Peyer's patch (tissue), 4 donors: ENCODE results near the gene SLC4A5. TPM values are rescaled to one million over a fixed set of nuclear protein-coding genes. Genes with fewer than 3 reads are reported as not detected.

ENCODE experiments used
- small RNA-seq, 2 donors: library from RNA; depleted of rRNA; stranded (forward); fragments of <200 nt; gene quantifications; one replicate each; pipeline ENCODE3, GENCODE V24; 2016
- total RNA-seq, 4 donors: library from RNA; depleted of rRNA; stranded (reverse); fragments of >200 nt; gene quantifications; one replicate each; pipeline ENCODE4 v1.1.0, GENCODE V29; 2016

Gene SLC4A5
- total RNA-seq, 4 donors from 2014 or later, result 1.8 to 14.9 (median 4.9) TPM

Small RNAs within 50 kb of the gene (small RNA-seq; reads per million reads assigned to genes)
- gene RNU6-542P, result 0 reads per million in 2 donors
- 0 reads per million in 2 donors for gene TAF13P2

Other genes with a start within 250 kb of the SLC4A5 start
- gene BOLA3, start 195.5 kb downstream of the SLC4A5 start, total RNA-seq, result 10 to 100 TPM; 17.7 to 72.6 (median 28.0) TPM
- gene MOB1A, start 164.5 kb downstream of the SLC4A5 start, total RNA-seq, result 100 to 1,000 TPM in 1 of 4 donors, 10 to 100 TPM in 3; 46.7 to 102 (median 77.6) TPM
- 10 to 100 TPM; 15.1 to 24.8 (median 16.2) TPM for gene MTHFD2, start 144.8 kb downstream of the SLC4A5 start, total RNA-seq
- gene DCTN1, start 36.9 kb upstream of the SLC4A5 start, total RNA-seq, result 100 to 1,000 TPM in 3 of 4 donors, 10 to 100 TPM in 1; 85.3 to 191 (median 121) TPM
- 1 to 10 TPM in 3 of 4 donors, under 1 TPM in 1; 0.94 to 3.3 (median 1.7) TPM for gene C2orf81, start 78.2 kb upstream of the SLC4A5 start, total RNA-seq
- gene WDR54, start 78.3 kb upstream of the SLC4A5 start, total RNA-seq, result 1 to 10 TPM in 3 of 4 donors, not detected in 1; 1.2 to 2.5 (median 2.3) TPM
- 10 to 100 TPM; 46.2 to 99.9 (median 75.7) TPM for gene RTKN, start 98.5 kb upstream of the SLC4A5 start, total RNA-seq
- 10 to 100 TPM in 3 of 4 donors, 1 to 10 TPM in 1; 5.4 to 83.3 (median 41.8) TPM for gene INO80B, start 111.7 kb upstream of the SLC4A5 start, total RNA-seq
- 10 to 100 TPM; 46.2 to 81.3 (median 59.9) TPM for gene WBP1, start 115.0 kb upstream of the SLC4A5 start, total RNA-seq
- 100 to 1,000 TPM in 1 of 4 donors, 10 to 100 TPM in 3; 55.3 to 122 (median 85.9) TPM for gene MOGS, start 122.0 kb upstream of the SLC4A5 start, total RNA-seq
- gene MRPL53, start 129.3 kb upstream of the SLC4A5 start, total RNA-seq, result 10 to 100 TPM; 17.8 to 23.8 (median 20.0) TPM
- 100 to 1,000 TPM in 1 of 4 donors, 10 to 100 TPM in 3; 60.6 to 132 (median 94.7) TPM for gene CCDC142, start 139.6 kb upstream of the SLC4A5 start, total RNA-seq
- 10 to 100 TPM; 42.9 to 79.5 (median 65.2) TPM for gene TTC31, start 139.7 kb upstream of the SLC4A5 start, total RNA-seq
- gene LBX2, start 156.2 kb upstream of the SLC4A5 start, total RNA-seq, result 1 to 10 TPM in 3 of 4 donors, not detected in 1; 2.8 to 6.9 (median 6.8) TPM
- 10 to 100 TPM; 14.0 to 18.9 (median 16.2) TPM for gene PCGF1, start 164.3 kb upstream of the SLC4A5 start, total RNA-seq
- gene TLX2, start 171.0 kb upstream of the SLC4A5 start, total RNA-seq, result 1 to 10 TPM in 2 of 4 donors, under 1 TPM in 1, not detected in 1; 0.53 to 1.7 (median 1.7) TPM
- 100 to 1,000 TPM in 1 of 4 donors, 10 to 100 TPM in 3; 14.0 to 116 (median 75.3) TPM for gene DQX1, start 182.8 kb upstream of the SLC4A5 start, total RNA-seq
- 100 to 1,000 TPM; 183 to 233 (median 213) TPM for gene AUP1, start 186.3 kb upstream of the SLC4A5 start, total RNA-seq
- 10 to 100 TPM; 20.6 to 25.5 (median 24.2) TPM for gene HTRA2, start 186.5 kb upstream of the SLC4A5 start, total RNA-seq
- gene LOXL3, start 210.5 kb upstream of the SLC4A5 start, total RNA-seq, result 1 to 10 TPM in 3 of 4 donors, under 1 TPM in 1; 0.88 to 8.0 (median 4.8) TPM
- 10 to 100 TPM; 14.5 to 38.0 (median 26.3) TPM for gene DOK1, start 211.3 kb upstream of the SLC4A5 start, total RNA-seq